Stimulated activated CD8-positive, alpha-beta memory T cell treated with anti-CD3 and anti-CD28 coated beads, Interleukin-7, amount 100 ng/mL, for 1 hour (primary cell): ENCODE measurements around the gene TAF7L.
"Not testable (repeated sequence)": the region's sequence is repeated elsewhere in the genome, so short reads cannot be mapped to it uniquely, and the experiment has no call there.

Experiments
- DNase-seq, 2 donors: peaks; one replicate each; pipeline ENCODE4 v3.0.0-alpha.2; 2020; ENCODE audit warnings: low read depth in 2 of 2

Gene TAF7L, protein sequence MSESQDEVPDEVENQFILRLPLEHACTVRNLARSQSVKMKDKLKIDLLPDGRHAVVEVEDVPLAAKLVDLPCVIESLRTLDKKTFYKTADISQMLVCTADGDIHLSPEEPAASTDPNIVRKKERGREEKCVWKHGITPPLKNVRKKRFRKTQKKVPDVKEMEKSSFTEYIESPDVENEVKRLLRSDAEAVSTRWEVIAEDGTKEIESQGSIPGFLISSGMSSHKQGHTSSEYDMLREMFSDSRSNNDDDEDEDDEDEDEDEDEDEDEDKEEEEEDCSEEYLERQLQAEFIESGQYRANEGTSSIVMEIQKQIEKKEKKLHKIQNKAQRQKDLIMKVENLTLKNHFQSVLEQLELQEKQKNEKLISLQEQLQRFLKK

DNA sequence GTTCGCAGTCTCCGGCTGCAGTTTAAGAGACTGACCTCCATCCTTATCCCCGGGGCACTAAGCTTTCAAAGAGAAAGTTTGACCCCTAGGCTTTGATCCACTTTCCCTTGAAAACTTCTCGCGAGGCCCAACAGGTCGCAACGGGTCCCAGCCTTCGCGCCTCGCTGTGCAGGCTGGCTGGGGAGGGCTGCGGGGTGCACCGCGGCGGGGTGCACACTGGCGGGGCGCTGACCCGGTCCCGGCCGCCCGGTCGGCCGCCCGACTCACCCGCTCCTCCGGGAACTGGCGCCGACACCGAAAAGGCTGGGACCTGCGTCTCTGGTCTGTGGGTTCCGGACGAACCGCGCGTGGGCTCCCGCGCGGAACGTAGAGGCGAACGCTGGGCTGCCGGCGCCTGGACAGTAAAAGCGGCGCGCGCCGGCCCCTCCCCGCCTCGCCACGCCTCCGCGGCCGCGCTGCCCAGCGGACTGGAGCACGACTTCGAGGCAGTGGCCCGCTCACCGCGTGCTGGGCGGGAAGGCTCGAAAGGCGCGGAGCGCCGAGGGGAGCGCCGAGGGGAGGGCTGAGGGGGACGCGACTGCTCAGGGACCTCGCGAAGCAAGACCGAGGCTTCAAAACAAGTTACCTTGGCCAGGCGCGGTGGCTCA, at the start of gene TAF7L:
TSS of gene TAF7L (minus strand) at position 378 of the 647 bp plus-strand sequence. CDS start 3,791 bp downstream, outside the sequence.
- DNase-seq, result no peak

DNA sequence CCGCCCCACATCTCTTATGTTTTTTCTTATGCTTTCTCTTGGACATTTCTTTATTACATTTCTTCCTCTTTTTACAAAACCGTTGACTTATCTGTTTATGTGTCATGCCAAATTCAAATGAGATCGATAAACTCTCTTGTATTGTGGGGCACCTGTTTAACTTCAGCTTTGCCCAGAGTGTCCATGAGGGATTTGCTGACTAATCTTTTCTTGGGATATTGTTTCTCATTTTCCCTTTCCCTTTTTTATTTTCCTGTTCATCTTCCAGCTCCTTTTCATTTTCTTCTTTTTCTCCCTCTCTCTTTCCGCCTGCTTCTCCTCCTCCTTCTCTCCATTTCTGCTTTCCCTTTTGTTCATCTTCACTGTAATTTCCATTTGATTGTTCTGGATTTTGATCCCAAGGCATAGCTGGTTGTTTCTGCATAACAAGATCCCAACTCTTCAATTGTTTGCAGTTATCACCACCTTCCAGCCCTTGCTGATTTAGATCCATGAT, 46.7 kb upstream of the TAF7L start:
- no peak for DNase-seq

DNA sequence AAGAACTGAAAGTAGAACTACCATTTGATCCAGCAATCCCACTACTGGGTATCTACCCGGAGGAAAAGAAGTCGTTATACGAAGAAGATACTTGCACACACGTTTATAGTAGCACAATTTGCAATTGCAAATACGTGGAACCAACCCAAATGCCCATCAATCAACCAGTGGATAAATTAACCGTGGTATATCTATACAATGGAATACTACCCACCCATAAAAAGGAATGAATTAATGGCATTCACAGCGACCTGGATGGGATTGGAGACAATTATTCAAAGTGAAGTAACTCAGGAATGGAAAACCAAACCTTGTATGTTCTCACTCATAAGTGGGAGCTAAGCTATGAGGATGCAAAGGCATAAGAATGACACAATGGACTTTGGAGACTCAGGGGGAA, 43.2 kb upstream of the TAF7L start:
- not testable (repeated sequence) for DNase-seq

DNA sequence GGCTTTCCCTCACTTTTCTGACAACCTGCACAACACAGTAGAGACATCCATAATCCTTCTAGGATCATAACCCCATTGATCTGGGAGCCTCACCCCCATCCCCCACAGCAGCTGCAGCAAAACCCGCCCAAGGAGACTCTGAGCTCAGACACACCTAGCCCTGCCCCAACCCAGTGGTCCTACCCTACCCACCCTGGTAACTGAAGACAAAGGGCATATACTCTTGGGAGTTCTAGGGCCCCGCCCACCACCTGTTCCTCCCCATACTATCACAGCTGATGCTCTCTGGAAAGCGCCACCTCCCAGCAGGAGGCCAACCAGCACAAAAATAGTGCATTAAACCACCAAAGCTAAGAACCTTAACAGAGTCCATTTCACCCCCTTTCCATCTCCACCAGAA, 35.5 kb upstream of the TAF7L start:
- not testable (repeated sequence) for DNase-seq

DNA sequence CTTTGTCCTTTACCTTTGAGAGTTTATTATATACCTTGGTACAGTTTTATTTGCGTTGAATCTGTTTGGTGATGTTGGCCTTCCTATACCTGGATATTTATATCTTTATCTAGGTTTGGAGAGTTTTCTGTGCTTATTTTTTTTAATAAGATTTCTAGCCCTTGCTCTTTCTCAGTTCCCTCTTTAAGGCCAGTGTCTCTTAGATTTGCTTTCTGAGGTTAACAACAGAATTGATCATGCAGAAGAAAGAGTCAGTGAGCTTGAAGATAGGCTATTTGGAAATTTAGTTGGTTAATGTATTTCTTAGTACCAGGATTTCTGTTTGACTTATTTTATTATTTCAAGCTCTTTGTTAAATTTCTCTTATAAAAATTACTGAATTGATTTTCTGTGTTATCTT, 12.7 kb upstream of the TAF7L start:
- no peak for DNase-seq

DNA sequence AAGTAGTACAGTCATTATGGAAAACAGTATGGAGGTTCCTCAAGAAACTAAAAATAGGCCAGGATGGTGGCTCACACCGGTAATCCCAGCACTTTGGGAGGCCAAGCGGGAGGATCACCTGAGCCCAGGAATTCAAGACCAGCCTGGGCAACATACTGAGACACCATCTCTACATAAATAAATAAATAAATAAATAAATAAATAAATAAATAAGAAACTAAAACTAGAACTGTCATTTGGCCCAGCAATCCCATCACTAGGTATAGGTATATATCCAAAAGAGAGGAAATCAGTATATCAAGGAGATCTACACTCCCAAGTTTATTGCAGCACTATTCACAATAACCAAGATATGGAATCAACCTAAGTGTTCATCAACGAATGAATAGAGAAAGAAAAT, 4.5 kb upstream of the TAF7L start:
- not testable (repeated sequence) for DNase-seq

DNA sequence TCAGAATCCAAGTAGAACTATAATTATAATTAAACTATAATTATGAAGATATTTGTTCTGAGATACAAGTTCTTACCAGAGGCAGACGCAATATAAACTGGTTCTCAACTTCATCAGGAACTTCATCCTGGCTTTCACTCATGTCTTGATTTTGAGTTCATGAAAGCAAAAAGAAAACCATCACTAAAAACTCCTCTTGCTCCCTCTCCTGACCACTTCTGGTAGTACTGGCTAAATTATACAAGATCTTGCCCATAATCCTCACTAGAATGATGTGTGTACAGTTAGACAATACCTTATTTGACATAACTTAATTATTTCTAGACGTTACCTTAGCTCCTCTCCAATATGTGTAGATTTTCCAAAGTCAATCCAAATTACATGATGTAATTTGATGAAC, 3.7 kb downstream of the TAF7L start:
- DNase-seq, result no peak

DNA sequence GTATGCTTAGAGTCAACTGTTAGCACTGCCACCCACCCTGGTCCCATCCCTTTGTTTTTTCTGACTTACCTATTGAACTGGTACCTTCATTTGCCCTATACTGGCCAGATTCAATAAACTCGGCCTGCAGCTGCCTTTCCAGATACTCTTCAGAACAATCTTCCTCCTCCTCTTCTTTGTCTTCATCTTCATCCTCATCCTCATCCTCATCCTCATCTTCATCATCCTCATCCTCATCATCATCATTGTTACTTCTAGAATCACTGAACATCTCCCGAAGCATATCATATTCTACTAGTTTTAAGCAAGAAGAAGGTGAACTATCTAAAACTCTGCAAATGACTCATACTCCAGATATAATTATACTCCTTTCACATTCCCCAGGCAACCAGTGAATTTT, 14.9 kb downstream of the TAF7L start:
- no peak for DNase-seq

DNA sequence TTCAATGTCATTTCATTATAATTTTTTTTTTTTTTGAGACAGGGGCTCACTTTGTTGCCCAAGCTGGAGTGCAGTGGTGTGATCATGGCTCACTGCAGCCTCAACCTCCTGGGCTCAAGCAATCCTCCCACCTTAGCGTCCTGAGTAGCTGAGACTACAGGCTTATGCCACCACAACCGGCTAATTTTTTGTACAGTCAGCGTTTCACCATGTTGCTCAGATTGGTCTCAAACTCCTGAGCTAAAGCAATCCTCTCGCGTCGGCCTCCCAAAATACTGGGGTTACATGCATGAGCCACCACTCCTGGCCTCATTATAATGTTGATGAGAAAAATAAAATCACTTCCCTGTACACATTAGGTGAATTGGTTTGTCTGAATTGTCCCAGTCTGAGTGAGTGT, 16.9 kb downstream of the TAF7L start:
- DNase-seq, result no peak

DNA sequence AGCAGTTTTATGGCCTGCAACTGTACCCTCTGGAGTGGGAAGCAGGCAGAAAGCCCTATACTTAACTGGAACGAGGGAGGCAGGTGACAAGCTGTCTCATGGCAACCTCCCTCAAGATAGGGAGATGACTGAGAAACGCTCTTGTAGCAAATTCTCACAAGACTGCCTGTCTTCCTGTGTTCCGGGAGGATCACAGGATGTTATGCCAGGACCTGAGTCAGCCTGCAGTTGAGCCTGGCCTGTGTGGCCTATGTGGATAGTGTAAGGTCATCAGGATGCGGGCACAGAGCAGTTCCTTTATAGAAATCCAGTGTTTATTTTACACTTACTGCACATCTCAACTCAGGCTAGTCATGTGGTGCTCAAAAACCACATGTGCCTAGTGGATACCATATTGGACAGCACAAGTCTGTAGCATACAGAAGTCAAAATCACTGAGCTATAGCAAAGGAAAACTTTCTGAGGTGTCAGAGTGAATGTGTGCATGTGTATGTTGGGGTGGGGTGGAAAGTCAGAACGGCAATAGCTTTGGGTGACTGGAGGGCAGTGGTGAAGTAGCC, 25.2 kb downstream of the TAF7L start:
- DNase-seq, result no peak

DNA sequence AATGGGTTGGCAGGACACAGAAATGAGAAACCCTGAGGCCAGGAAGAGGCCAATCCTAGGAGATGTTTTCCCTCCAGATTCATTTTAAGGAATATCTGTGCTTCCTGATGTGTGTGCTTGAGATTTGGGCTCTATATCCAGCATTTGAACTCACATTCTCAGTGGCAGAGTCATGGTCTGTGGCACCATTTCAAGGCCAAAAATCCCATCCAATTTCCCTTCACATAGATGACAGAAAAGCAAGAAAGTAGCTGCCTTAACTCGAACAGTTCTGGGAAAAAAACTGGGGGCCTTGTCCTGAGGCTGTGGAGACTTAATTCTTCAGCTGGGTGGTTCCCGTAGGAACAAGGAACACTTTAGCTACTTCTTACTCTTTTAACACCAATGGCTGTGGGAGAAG, 27.4 kb downstream of the TAF7L start:
- DNase-seq, result no peak

DNA sequence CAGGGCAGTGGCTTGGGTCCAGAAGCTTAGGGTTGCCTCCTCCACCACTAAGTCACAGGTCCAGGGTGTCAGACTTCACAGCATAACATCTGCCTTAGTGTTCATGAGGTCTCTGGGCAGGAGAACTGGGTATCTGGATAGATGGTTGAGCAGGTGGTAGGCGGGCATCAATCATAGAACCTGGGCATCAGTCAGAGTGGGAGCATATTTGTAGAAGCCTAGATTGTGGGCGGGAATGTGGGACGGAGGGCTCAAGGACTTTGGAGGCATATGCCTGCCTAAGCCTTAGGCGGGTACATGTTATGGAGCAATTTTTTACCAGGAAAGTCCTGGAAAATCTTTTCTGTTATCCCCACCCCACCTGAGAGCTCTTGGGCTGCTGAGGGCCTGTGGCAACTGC, 28.5 kb downstream of the TAF7L start:
- no peak for DNase-seq

DNA sequence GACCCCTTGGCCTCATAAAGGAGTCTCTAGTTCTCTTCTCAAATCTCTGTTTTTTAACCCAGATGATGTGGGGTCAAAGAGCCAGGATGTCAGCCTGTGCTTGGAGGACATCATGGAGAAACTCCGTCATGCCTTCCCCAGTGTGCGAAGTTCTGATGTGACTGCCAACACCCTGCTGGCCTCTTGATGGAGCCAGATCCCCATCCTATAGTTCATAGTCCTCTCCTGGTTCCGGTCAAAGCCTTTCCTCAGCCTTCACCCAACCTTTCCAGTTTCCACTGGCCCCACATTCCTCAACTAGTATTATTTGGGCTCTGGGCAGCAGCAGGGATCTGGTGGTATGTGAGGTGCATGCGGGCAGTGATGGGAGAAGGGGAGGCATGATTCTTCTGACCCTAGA, 30.7 kb downstream of the TAF7L start:
- DNase-seq, result no peak

DNA sequence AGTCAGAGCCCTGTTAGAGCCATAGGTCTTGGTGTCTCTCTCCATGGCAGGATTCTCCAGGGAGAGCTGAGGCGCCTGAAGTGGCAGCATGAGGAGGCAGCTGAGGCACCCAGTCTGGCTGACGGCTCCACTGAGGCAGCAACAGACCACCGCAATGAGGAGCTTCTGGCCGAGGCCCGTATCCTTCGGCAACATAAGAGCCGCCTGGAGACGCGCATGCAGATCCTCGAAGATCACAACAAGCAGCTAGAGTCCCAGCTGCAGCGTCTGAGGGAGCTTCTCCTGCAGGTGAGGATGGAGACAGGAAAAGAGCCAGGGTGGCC, 32.9 kb downstream of the TAF7L start:
- no peak for DNase-seq

DNA sequence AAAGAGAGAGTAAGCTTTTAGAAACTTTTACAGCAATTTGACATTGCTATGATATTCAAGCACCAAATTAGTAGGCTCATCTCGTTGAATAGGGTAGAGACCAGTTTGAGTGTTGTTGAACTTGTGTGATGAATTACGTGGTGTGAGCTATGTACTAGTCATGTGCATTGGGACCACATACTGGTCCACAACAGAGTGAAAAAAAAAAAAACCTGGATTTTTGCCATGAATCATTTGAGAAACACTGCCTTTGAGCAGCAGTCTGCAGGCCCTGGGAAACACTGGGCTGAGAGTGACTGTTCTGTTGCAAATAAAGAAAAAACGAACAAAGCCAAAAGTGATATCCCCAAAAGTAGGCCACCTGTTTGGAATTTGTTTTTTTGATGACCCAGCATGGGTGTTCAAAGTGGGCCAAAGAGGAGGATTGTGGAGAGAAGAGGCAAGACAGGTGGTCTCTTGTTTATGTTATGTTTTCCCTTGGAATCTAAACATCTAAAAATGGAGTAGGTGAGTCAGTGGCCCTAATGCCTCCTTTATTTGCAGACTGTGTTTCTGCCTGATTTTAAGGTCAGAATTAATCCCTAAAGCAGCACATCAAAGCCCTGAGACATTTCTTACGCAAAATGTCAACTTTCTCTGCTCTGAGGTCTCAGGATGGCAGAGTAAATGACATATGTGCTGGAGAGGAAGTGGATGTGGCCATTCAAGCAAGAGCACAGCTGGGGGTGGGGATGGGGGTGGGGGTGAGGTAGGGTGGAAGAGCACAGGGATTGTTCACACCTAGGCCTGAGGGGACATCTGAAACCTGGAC, 33.5 kb downstream of the TAF7L start:
- DNase-seq, result no peak

DNA sequence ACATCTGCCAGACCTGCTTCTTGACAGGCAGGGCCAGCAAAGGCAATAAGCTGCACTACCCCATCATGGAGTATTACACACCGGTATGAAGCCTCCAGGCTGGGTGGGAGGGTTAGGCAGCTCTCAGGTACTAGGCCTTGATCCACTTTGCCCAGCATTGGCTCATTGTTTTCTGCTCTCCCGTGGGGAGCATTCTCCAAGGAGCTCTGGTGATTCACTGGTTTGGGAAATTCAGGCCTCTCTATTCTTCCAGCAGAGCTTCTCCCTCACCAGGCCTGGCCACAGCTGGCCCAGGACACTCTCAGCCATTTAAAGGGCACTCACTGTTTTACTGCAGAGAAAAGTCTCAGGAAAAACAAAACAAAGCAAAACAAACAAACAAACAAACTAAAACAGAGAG, 38.5 kb downstream of the TAF7L start:
- no peak for DNase-seq

DNA sequence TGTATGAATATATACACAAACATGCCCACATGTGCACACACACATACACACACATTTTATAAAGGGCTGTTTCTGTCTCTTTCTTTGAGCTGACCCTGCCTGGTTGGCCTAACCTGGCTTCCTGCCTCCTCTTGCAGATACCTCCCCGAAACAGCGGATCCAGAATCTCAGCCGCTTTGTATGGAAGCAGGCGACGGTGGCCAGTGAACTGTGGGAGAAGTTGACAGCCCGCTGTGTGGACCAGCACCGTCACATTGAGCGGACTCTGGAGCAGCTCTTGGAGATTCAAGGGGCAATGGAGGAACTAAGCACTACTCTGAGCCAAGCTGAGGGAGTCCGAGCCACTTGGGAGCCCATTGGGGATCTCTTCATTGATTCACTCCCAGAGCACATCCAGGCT, 49.6 kb downstream of the TAF7L start:
- DNase-seq, result no peak

DNA sequence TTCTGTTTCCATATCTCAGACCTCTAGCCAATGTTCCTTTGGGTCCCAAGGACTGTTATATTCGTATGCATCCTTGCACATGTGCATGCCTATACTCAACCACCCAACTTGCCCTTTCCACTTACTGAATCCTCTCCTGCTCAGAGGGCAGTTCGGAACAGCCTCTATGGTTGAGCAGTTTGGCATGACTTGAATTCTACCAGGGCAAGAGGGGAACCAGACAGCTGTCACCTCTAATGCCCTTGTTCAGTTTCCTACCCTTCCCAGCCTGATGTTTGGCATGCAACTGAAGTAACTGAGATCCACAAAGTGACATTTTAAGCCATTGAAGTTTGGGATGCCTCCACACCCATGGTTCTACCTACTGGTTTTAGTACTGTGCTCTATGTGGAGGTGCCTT, 54.1 kb downstream of the TAF7L start:
- no peak for DNase-seq

DNA sequence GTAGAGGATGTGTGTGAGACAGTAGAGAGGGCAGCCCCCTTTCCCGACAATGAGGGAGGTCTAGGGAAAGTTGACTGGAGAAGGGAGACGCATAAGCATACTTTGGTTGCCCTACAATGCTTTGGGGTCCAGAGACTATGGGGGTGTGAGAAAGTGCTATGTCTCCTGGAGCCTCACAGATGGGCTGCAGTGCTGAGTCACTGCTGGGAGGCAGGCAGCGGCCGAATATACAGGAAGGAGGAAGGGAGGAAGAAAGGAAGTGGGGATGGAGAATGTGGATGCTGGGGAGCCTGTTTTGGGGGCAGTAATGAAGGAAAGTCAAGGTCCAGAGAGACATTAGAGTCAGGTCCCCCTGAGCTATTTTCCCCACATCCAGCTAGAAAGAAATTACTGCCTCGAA, 58.8 kb downstream of the TAF7L start:
- no peak for DNase-seq

DNA sequence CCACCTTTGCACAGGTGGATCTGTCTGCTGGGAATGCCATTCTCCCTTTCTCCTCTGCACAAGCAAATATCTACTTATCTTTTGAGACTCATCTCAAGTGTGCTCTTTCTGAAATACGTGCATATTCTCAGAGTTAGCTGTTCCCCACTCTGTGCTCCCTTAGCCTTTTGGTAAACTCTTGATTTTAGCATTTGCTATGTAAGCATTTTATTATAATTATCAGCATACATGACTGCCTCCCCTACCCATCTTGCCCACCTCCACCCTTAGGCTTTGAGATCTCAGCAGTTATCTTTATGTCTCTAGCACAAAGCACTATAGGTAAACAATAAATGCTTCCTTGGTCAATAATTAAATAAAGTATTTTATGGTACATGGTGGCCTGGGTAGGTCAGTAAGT, 60.1 kb downstream of the TAF7L start:
- DNase-seq, result no peak

DNA sequence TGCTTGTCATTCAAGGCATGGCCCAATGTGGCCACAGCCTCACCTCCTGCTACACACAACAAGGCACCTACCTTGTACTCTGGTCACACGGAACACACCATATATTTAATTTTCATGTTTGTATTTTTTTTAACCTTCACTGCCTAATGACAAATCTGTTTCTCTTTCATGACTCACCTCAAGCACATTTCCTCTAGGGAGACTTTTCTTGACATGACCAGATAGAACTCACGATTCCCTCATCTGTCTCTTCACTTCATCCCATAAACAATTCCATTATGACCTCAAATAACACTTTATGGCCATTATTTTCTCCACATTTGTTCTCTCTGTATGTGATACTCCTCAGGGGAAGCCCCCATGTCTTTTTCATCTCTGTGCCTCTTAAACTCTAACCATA, 60.5 kb downstream of the TAF7L start:
- no peak for DNase-seq

DNA sequence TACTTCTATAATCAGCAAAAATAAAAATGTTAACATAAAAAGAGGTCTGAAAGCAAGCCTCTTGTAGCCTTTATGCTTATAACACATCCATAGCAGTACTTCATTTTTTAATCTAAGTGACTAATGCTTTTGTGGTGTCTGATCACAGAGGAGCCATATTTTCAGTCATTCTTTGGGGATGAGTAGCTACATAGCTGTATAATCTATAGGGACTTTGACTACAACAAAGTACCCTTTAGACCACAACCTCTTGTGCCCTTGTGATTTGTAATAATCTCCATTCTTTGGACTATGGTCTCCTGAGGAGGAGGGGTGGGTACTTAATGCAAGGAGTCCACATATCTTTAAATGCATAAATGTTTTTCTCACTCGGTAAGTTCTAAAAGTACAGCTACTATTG, 62.0 kb downstream of the TAF7L start:
- no peak for DNase-seq
